HepG2 (cell line): Measurements from ENCODE around the gene TIMELESS. TPM values are rescaled to one million over a fixed set of nuclear protein-coding genes. Genes with fewer than 3 reads are reported as not detected.
"Not testable (repeated sequence)": the region's sequence is repeated elsewhere in the genome, so short reads cannot be mapped to it uniquely, and the experiment has no call there.

Source experiments
- ATAC-seq: fragments of 200-7000 bp; cut with Tn5 transposase; 3 replicates; pipeline ENCODE4 v1.9.1; 2020; ENCODE audit warnings: mild to moderate bottlenecking, moderate library complexity
- BruUV-seq: library from RNA; stranded (reverse); fragments of 400-500 nt; replicated peaks from 2 replicates; lab custom pipeline; 2021; lab: Mats Ljungman, UMichigan
- CTCF ChIA-PET: fragments of 300-600 bp; formaldehyde crosslinking; extraction: SDS; loops from one replicate; lab custom pipeline; 2021; ENCODE audit warnings: low total read pairs, inconsistent platforms, low intra/inter-chr PET ratio; lab: Yijun Ruan, JAX
- POLR2A ChIA-PET: fragments of 350-600 bp; sonication (Branson Sonifier 250); formaldehyde crosslinking; loops from one replicate; lab custom pipeline; 2020; ENCODE audit warnings: antibody characterized with exemption, inconsistent platforms; lab: Yijun Ruan, JAX
- DNase-seq: peaks from one replicate; pipeline ENCODE4 v3.0.0-alpha.2; 2015; ENCODE audit warnings: low spot score
- FAIRE-seq: peaks from 3 replicates; lab custom pipeline; 2011; peaks lifted over from hg19 to GRCh38; lab: Jason Lieb, UNC
- H2AFZ ChIP-seq: one replicate; pipeline ENCODE4 v1.6.1; 2011; ENCODE audit warnings: low read length, inconsistent platforms
- H3K27ac ChIP-seq: fragments of 300-600 bp; 3 replicates; pipeline ENCODE4 v1.8.0; 2011; ENCODE audit warnings: mixed run types, mild to moderate bottlenecking, mixed read lengths, low read length, inconsistent platforms; ENCODE audit not compliant: insufficient read depth; ENCODE audit errors: extremely low read length
- H3K27me3 ChIP-seq, 2 experiments: fragments of 200-600 bp in 1 of 2; 2 replicates in 1 of 2; 3 replicates in 1 of 2; pipeline versions ENCODE4 v1.6.0 to v1.8.0; 2011; ENCODE audit warnings: low read length in 2 of 2, mild to moderate bottlenecking in 2 of 2, moderate library complexity in 2 of 2, inconsistent platforms in 1 of 2; ENCODE audit not compliant: insufficient read depth in 2 of 2, control insufficient read depth in 1 of 2
- H3K36me3 ChIP-seq, 2 experiments: fragments of 200-600 bp in 1 of 2; replicated peaks in 1 of 2; 2 replicates in 1 of 2; 3 replicates in 1 of 2; pipeline versions ENCODE4 v1.5.1 to v1.8.0; 2011; ENCODE audit warnings: low read length in 2 of 2, inconsistent platforms in 1 of 2; ENCODE audit not compliant: insufficient read depth in 2 of 2, control insufficient read depth in 1 of 2
- H3K4me1 ChIP-seq: 2 replicates; pipeline ENCODE4 v1.5.1; 2012; ENCODE audit warnings: low read length, inconsistent platforms; ENCODE audit not compliant: insufficient read depth
- H3K4me2 ChIP-seq: 2 replicates; pipeline ENCODE4 v1.6.0; 2011; ENCODE audit warnings: low read depth, low read length, inconsistent platforms
- H3K4me3 ChIP-seq, 3 experiments: fragments of 200-600 bp in 1 of 3; sonication (generic), shearing (Covaris generic) in 1 of 3; replicated peaks in 1 of 3; 2 replicates each; pipeline ENCODE4 v1.5.1; 2011 to 2016; ENCODE audit warnings: low read length in 3 of 3, inconsistent platforms in 2 of 3, low read depth in 2 of 3, mild to moderate bottlenecking in 2 of 3, control low read depth in 1 of 3, mixed read lengths in 1 of 3; ENCODE audit not compliant: insufficient read depth in 1 of 3
- H3K79me2 ChIP-seq: one replicate; pipeline ENCODE4 v1.6.1; 2011; ENCODE audit warnings: low read length, inconsistent platforms; ENCODE audit not compliant: insufficient read depth
- H3K9ac ChIP-seq: 2 replicates; pipeline ENCODE4 v1.6.0; 2011; ENCODE audit warnings: mild to moderate bottlenecking, low read depth, low read length, inconsistent platforms; ENCODE audit not compliant: insufficient read depth
- H3K9me3 ChIP-seq: 2 replicates; pipeline ENCODE4 v1.5.1; 2012; ENCODE audit warnings: mild to moderate bottlenecking, low read length
- H4K20me1 ChIP-seq: 2 replicates; pipeline ENCODE4 v1.6.0; 2011; ENCODE audit warnings: inconsistent platforms, mild to moderate bottlenecking, low read length, moderate library complexity; ENCODE audit not compliant: insufficient read depth
- ASH2L ChIP-seq: fragments of 300-600, 200-600 bp; sonication (generic); IDR thresholded peaks from 2 replicates; pipeline ENCODE4 v1.7.0; 2017; ENCODE audit warnings: low read depth, mild to moderate bottlenecking, moderate library complexity, mixed read lengths, low read length; ENCODE audit not compliant: insufficient read length
- ATF1 ChIP-seq: IDR thresholded peaks from 2 replicates; pipeline ENCODE4 v1.6.1; 2016; ENCODE audit warnings: mild to moderate bottlenecking, control low read depth
- KDM6A ChIP-seq: IDR thresholded peaks from 2 replicates; pipeline ENCODE4 v1.6.1; 2016; ENCODE audit warnings: low read depth
- MAFK ChIP-seq, 2 experiments: IDR thresholded peaks in 1 of 2; conservative IDR thresholded peaks in 1 of 2; 2 replicates each; pipeline ENCODE4 v1.6.1; 2011; ENCODE audit warnings: improper control_type of control experiment in 2 of 2, low read length in 2 of 2
- SMAD9 ChIP-seq: sonication (generic); formaldehyde crosslinking; IDR thresholded peaks from 2 replicates; pipeline ENCODE4 v1.5.1; 2020; ENCODE audit warnings: mild to moderate bottlenecking, missing genetic modification reagents
- WGBS: methylation state at CpG from one replicate; pipeline ENCODE4 v1.1.6; 2017; ENCODE audit warnings: low lambda C conversion rate; 5-methylcytosine and 5-hydroxymethylcytosine counted together
- in situ Hi-C: cut with HindIII; loops from 2 replicates; pipeline ENCODE4 v1.10.0; 2017; ENCODE audit warnings: low pct_unique_long_range_greater_than_20kb; ENCODE audit not compliant: extremely low pct_ligation_motif_present
- intact Hi-C: fragments of 100-400 bp; cut with micrococcal nuclease; formaldehyde crosslinking; loops from one replicate; pipeline ENCODE4 v1.10.0; 2022; ENCODE audit not compliant: unreplicated experiment
- polyA plus RNA-seq, 8 experiments: library from polyadenylated mRNA; depleted of rRNA in 3 of 8; stranded (reverse) in 7 of 8; unstranded in 1 of 8; fragments of >200 nt; fragmentation: Illumina TruSeq in 4 of 8; extraction: Trizol in 4 of 8; gene quantifications; 2 replicates each; pipeline versions ENCODE4 v1.2.1 to v1.2.3, GENCODE V29; 2011 to 2016; ENCODE audit warnings: low read depth in 4 of 8, missing spikeins in 1 of 8, mixed read lengths in 1 of 8; ENCODE audit not compliant: insufficient read depth in 1 of 8
- total RNA-seq, 5 experiments: library from RNA; depleted of rRNA; stranded (reverse); fragments of >200 nt; fragmentation: Illumina TruSeq; extraction: Trizol; gene quantifications; 2 replicates each; pipeline ENCODE4 v1.2.3, GENCODE V29; 2016; ENCODE audit warnings: low read depth in 1 of 5

The TIMELESS gene
- total and polyA plus RNA-seq, 2 of the 13 experiments (the other 11 are each of a cell fraction or from before 2014, with no cell fraction given), result 4.0 to 20.3 TPM

DNA sequence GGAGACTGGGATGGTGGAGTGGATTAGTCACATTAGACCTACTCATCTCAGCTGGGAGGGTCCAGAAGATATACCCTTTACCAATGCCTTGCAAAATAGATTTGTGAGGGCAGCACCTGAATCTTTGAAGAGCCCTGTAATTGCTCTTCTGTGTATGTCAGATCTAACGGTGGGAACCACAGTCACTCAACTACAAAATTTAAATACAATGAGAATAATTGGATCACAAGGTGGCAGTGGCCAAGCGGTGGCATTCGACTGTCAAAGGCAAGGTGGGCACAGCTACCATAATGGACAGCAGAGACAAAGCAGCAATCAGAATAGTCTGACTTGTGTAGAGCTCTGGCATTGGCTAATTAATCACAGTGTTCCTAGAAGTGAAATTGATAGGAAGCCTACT lies 49.8 kb downstream of the TIMELESS start:
- not testable (repeated sequence) for FAIRE-seq

DNA sequence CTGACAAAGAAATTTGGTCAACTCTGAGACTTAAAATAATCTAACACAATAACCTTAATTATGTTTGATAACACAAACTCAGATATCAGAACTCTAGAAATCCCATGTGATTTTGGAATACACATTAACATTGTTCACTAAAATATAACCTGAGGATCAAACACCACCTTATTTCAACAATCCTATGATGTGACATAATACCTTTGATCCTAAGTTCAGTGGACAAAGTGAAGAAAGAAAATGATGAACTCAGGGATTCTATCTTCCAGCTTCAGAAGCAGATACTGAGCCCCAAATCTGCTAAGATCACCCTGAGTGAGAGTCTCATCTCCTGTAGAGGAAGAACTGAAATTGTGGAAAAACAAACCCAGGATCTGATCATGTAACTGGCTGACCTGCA lies 50.9 kb downstream of the TIMELESS start:
- Histone ChIP-seq H2AFZ (no peak overlapping the region), H3K4me1 (peaks cover 31% of the 10 kb centered on the region)
- intact Hi-C loops, result no loop called here
- no peak for TF ChIP-seq ASH2L
- TF ChIP-seq ATF1 (CRISPR knock-in tag), result no peak
- no peak for TF ChIP-seq MAFK (conservative IDR thresholded peaks at IDR 0.05 in 1 of 2, IDR thresholded peaks at IDR 0.05 in 1 of 2; ENCODE audit: low read length in 2 of 2)
- no peak for TF ChIP-seq KDM6A (CRISPR knock-in tag)
- TF ChIP-seq SMAD9 (CRISPR knock-in tag), result no peak
- TF ChIP-seq, all 625 proteins: peak for 0
- CTCF ChIA-PET, result no interaction called here
- BruUV-seq, result no TSS peak
- ATAC-seq, result no peak
- DNase-seq, result no peak
- Histone ChIP-seq H3K9ac (no peak overlapping the region), H3K27ac (no peak overlapping the region), H3K36me3 (no peaks in the 10 kb centered on the region), H3K27me3 (no peaks in the 10 kb centered on the region), H3K4me3 (no peak overlapping the region), H3K9me3 (no peaks in the 10 kb centered on the region), H4K20me1 (no peaks in the 10 kb centered on the region), H3K4me2 (no peak overlapping the region), H3K79me2 (no peaks in the 10 kb centered on the region)
- in situ Hi-C loops, result no loop called here
- POLR2A ChIA-PET, result no interaction called here
- FAIRE-seq, result no peak

More for the DNA sequence above, 49.8 kb downstream of the TIMELESS start:
- ATAC-seq, H3K27ac ChIP-seq, POLR2A ChIA-PET, H3K79me2 ChIP-seq, H3K9ac ChIP-seq, CTCF ChIA-PET, in situ Hi-C loops, H3K36me3 ChIP-seq, H4K20me1 ChIP-seq, H3K4me3 ChIP-seq, H2AFZ ChIP-seq, H3K27me3 ChIP-seq, intact Hi-C loops, H3K4me2 ChIP-seq, BruUV-seq, DNase-seq, H3K9me3 ChIP-seq: not testable (repeated sequence)
- WGBS, result 87% methylated on average over 3 of the region's 3 CpGs
- peaks cover 31% of the 10 kb centered on the region for H3K4me1 ChIP-seq
